ENCODE data around the gene UBA7. TPM values are rescaled to one million over a fixed set of nuclear protein-coding genes. Genes with fewer than 3 reads are reported as not detected.
A peak's percentile ranks its signal among the peaks of the same experiment; 100 is the strongest.
"Not testable (repeated sequence)": the region's sequence is repeated elsewhere in the genome, so short reads cannot be mapped to it uniquely, and the experiment has no call there.

Gene UBA7
- total RNA-seq, 4 donors from 2014 or later, result 77.5 to 112 (median 94.0) TPM

DNA sequence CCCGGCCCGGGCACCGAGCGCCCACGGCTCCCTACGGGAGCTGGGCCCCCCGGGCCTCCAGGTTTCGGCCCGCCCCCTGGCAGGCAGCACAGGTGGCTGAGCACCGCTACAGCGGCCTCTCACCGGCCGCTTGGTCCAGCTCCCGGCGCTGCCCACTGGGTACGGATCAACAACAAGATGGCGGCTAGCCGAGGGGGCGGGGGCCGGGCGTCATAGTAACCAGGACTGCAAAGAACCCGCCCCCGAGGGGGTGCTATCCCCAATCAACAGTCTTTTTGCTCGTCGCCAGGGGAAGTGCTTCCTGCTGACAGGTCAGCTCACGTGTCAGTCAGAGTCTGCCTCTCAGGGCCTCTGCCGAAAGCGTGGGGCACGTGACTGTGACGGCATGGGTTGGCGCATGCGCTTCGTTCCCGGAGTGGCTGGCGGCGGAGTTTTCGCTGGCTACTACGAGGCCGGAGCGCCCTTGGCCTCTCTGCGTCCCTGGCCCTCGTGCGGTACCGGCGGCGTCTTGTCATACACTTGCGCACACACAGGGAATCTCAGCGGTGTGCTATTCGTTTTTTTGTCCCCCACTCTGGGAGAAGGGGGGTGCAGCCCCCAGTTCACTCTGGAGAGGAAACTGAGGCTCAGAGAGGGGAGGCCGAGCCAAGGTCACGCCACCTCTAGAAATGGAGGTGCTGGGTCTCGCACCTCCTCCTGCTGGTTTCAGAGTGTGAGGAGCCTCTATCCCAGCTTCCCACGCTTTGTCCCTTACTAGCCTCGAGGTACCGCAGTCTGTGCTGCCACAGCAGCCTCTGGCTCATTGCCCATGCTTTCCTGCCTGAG is 27.2 kb downstream of the UBA7 start, which contains the start of gene IP6K1:
TSS of gene IP6K1 (minus strand) at position 186 of the 825 bp plus-strand sequence. CDS start 38,502 bp downstream, outside the sequence.
- Histone ChIP-seq H3K4me1 (peaks cover 23 to 40% (median 28%) of the 10 kb centered on the region in 4 donors), H3K36me3 (no peaks in the 10 kb centered on the region), H3K27me3 (no peaks in the 10 kb centered on the region), H3K9me3 (no peaks in the 10 kb centered on the region), H3K27ac (peak within 1 kb of the TSS; percentile 94 to 97 (median 97)), H3K4me3 (peak within 1 kb of the TSS; percentile 61 to 96 (median 92))
- in situ Hi-C loops (cut with MboI; ENCODE audit: low pct_ligation_motif_present in 1 of 4, low pct_unique_long_range_greater_than_20kb in 1 of 4, low sequenced_read_pairs in 3 of 4), result loop anchor here in 1 of 4 donors (5.0 kb wide), 1 partner anchor 64 kb away; the partner anchor contains the start of gene GMPPB
- TF ChIP-seq POLR2A (IDR thresholded peaks at IDR 0.05) (peak; percentile 83), POLR2AphosphoS5 (IDR thresholded peaks at IDR 0.05) (peak; percentile 67 to 92 (median 88)), EP300 (IDR thresholded peaks at IDR 0.05; ENCODE audit: low read depth) (no peak)
- TF ChIP-seq, protein P1, sequence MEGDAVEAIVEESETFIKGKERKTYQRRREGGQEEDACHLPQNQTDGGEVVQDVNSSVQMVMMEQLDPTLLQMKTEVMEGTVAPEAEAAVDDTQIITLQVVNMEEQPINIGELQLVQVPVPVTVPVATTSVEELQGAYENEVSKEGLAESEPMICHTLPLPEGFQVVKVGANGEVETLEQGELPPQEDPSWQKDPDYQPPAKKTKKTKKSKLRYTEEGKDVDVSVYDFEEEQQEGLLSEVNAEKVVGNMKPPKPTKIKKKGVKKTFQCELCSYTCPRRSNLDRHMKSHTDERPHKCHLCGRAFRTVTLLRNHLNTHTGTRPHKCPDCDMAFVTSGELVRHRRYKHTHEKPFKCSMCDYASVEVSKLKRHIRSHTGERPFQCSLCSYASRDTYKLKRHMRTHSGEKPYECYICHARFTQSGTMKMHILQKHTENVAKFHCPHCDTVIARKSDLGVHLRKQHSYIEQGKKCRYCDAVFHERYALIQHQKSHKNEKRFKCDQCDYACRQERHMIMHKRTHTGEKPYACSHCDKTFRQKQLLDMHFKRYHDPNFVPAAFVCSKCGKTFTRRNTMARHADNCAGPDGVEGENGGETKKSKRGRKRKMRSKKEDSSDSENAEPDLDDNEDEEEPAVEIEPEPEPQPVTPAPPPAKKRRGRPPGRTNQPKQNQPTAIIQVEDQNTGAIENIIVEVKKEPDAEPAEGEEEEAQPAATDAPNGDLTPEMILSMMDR (IDR thresholded peaks at IDR 0.05), result peak in 1 of 5 experiments; percentile 13
- 4% methylated on average over 38 of the region's 55 CpGs; no CpG with 5 or more reads in 1 of the 2 donors for WGBS, 2 donors (ENCODE audit: low coverage in 1 of 2)
- intact Hi-C loops (cut with DNase I; ENCODE audit: low total_unique reads), result no loop called here
- peak; percentile 100 for DNase-seq

DNA sequence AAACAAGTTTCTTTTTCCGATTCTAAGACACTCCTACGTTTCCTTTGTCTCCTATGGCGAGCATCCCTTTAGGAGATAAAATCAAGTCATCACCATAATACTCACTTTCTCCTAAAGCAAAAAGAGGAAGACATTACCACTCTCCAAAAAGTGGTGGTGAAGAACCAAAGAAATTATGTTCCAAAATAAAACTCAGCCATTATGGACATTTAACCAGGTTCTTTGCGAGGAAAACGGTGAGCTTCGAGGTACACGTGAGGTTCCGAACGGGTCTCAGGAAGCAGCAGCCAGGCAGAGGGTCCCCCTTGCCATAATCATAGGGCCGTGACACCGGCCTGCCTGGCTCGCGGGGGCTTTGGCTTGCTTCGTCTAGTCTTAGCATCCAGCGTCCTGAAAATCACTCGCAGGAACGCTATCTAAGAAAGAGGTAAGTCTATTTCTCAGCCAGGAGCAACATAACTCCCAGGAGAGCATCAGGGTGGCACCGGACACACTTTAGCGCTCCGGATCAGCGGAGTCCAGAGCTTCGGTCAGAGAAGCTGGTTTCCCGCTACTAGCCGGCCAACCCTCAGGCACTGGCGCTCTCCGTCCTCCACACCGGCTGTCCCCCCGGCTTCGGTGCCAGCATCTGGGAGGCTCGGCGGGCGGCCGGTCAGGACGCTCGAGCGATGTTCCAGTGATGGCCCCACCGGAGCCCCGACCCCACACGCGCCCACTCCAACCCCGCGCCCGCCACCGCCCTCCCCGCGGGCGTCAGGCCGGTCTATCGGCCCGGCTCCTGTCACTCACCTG is 28.0 kb downstream of the UBA7 start:
- intact Hi-C loops (cut with DNase I; ENCODE audit: low total_unique reads) (no loop called here), in situ Hi-C loops (cut with MboI; ENCODE audit: low pct_ligation_motif_present in 1 of 4, low pct_unique_long_range_greater_than_20kb in 1 of 4, low sequenced_read_pairs in 3 of 4) (loop anchor here in 1 of 4 donors (5.0 kb wide), 1 partner anchor 63 kb away; the partner anchor contains the start of gene GMPPB)
- Histone ChIP-seq H3K4me3 (peak overlapping the region; percentile 61 to 96 (median 92)), H3K36me3 (no peaks in the 10 kb centered on the region), H3K9me3 (no peaks in the 10 kb centered on the region), H3K27me3 (no peaks in the 10 kb centered on the region), H3K4me1 (peaks cover 23 to 49% (median 35%) of the 10 kb centered on the region in 4 donors), H3K27ac (peak overlapping the region; percentile 94 to 97 (median 97))
- TF ChIP-seq, protein P1 (IDR thresholded peaks at IDR 0.05), result no peak
- no peak for TF ChIP-seq POLR2AphosphoS5 (IDR thresholded peaks at IDR 0.05)
- no peak for TF ChIP-seq EP300 (IDR thresholded peaks at IDR 0.05; ENCODE audit: low read depth)
- TF ChIP-seq POLR2A (IDR thresholded peaks at IDR 0.05), result no peak
- WGBS, 2 donors (ENCODE audit: low coverage in 1 of 2), result 2 to 7% methylated on average over 8 to 48 of the region's 50 CpGs
- peak; percentile 47 for DNase-seq

DNA sequence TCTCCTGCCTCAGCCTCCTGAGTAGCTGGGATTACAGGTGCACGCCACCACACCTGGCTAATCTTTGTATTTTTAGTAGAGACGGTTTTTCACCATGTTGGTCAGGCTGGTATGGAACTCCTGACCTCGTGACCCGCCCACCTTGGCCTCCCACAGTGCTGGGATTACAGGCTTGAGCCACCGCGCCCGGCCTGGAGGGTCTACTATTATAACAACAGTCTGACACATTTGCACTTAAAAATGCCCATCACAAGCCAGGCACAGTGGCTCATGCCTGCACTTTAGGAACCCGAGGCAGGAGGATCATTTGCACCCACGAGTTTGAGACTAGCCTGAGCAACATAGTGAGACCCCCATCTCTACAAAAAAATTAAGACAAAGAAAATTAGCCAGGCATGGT is 31.5 kb downstream of the UBA7 start:
- H3K4me1 ChIP-seq, result peaks cover 27 to 58% (median 38%) of the 10 kb centered on the region in 4 donors
- H3K36me3 ChIP-seq; intact Hi-C loops (cut with DNase I; ENCODE audit: low total_unique reads); DNase-seq; H3K9me3 ChIP-seq; in situ Hi-C loops (cut with MboI; ENCODE audit: low pct_ligation_motif_present in 1 of 4, low pct_unique_long_range_greater_than_20kb in 1 of 4, low sequenced_read_pairs in 3 of 4); H3K27ac ChIP-seq; H3K27me3 ChIP-seq; H3K4me3 ChIP-seq: not testable (repeated sequence)
- 87 to 100% methylated on average over 2 to 9 of the region's 9 CpGs for WGBS, 2 donors (ENCODE audit: low coverage in 1 of 2)

DNA sequence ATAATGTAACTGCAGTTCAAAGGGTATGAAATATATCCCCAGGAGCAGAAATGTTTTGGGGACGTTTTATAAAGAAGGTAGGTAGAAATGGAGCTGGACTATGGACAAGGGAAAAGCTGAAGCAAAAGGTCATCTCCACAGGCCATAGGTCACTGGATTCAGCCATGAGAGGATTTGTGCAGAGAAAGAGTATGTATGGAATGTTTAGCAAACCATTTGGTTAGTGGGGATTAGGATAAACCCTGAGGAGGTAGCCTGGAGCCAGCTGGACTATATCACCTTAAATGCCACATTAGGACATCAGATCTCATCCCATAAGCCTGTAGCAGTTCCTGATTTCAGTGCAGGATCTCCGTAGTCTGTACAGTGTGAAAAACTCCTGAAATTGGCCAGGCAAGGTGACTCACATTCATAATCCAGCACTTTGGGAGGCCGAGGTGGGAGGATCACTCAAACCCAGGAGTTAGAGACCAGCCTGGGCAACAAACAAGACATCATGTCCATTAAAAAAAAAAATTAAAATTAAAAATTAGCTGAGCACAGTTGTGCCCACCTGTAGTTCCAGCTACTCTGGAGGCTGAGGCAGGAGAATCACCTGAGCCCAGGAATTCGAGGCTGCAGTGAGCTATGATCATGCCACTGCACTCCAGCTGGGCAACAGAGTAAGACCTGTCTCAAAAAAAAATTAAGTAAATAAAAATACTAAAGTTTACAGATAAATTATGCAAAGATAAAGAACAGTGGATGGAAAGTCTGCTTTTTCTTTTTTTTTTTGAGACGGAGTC is 32.1 kb downstream of the UBA7 start:
- 71 to 74% methylated on average over 2 to 5 of the region's 5 CpGs for WGBS, 2 donors (ENCODE audit: low coverage in 1 of 2)
- H3K36me3 ChIP-seq, result no peaks in the 10 kb centered on the region
- intact Hi-C loops (cut with DNase I; ENCODE audit: low total_unique reads) (no loop called here), in situ Hi-C loops (cut with MboI; ENCODE audit: low pct_ligation_motif_present in 1 of 4, low pct_unique_long_range_greater_than_20kb in 1 of 4, low sequenced_read_pairs in 3 of 4) (no loop called here)
- peaks cover 22 to 52% (median 32%) of the 10 kb centered on the region in 4 donors for H3K4me1 ChIP-seq
- no peak overlapping the region for H3K27ac ChIP-seq
- no peak for TF ChIP-seq POLR2AphosphoS5 (IDR thresholded peaks at IDR 0.05)
- TF ChIP-seq, protein P1 (IDR thresholded peaks at IDR 0.05), result no peak
- no peak for TF ChIP-seq POLR2A (IDR thresholded peaks at IDR 0.05)
- no peak for TF ChIP-seq EP300 (IDR thresholded peaks at IDR 0.05; ENCODE audit: low read depth)
- H3K27me3 ChIP-seq, result no peaks in the 10 kb centered on the region
- H3K4me3 ChIP-seq, result no peak overlapping the region
- no peaks in the 10 kb centered on the region for H3K9me3 ChIP-seq
- DNase-seq, result no peak

DNA sequence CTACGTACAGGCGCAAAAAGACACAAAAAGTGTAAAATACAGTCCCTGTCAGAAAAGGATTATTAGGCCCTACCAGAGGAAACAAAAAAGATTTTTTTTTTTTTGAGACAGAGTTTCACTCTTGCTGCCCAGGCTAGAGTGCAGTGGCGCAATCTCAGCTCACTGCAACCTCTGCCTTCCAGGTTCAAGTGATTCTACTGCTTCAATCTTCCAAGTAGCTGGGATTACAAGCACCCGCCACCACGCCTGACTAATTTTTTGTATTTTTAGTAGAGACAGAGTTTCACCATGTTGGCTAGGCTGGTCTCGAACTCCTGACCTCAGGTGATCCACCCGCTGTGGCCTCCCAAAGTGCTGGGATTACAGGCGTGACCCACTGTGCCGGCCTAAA is 32.8 kb downstream of the UBA7 start:
- in situ Hi-C loops (cut with MboI; ENCODE audit: low pct_ligation_motif_present in 1 of 4, low pct_unique_long_range_greater_than_20kb in 1 of 4, low sequenced_read_pairs in 3 of 4); H3K27me3 ChIP-seq; H3K9me3 ChIP-seq; H3K27ac ChIP-seq; DNase-seq; H3K36me3 ChIP-seq; H3K4me3 ChIP-seq; intact Hi-C loops (cut with DNase I; ENCODE audit: low total_unique reads): not testable (repeated sequence)
- peaks cover 22 to 52% (median 32%) of the 10 kb centered on the region in 4 donors for H3K4me1 ChIP-seq
- WGBS, 2 donors (ENCODE audit: low coverage in 1 of 2), result 80 to 89% methylated on average over 9 of the region's 9 CpGs

Measured in transverse colon (tissue), 4 donors.